HepG2 (cell line): Measurements from ENCODE around the gene FBP1. TPM values are rescaled to one million over a fixed set of nuclear protein-coding genes. Genes with fewer than 3 reads are reported as not detected.

Experiments used
- ATF7 ChIP-seq, 2 experiments: fragments of 450-650 bp in 1 of 2; sonication (generic) in 1 of 2; formaldehyde crosslinking in 1 of 2; IDR thresholded peaks; 2 replicates each; pipeline versions ENCODE4 v1.4.0 to v1.6.1; 2016 to 2020; ENCODE audit warnings: antibody characterized with exemption in 1 of 2, mild to moderate bottlenecking in 1 of 2, missing genetic modification reagents in 1 of 2
- CHCHD3 ChIP-seq: sonication (generic); formaldehyde crosslinking; IDR thresholded peaks from 2 replicates; pipeline ENCODE4 v1.8.0; 2022; ENCODE audit warnings: mild to moderate bottlenecking, missing genetic modification reagents, moderate library complexity
- FOXJ3 ChIP-seq: sonication (generic); formaldehyde crosslinking; IDR thresholded peaks from 2 replicates; pipeline ENCODE4 v1.4.0; 2020; ENCODE audit warnings: missing genetic modification reagents, mild to moderate bottlenecking, borderline replicate concordance
- FOXO1 ChIP-seq: sonication (generic); formaldehyde crosslinking; IDR thresholded peaks from 2 replicates; pipeline ENCODE4 v1.4.0; 2020; ENCODE audit warnings: missing genetic modification reagents
- HNF1B ChIP-seq: sonication (generic); formaldehyde crosslinking; IDR thresholded peaks from 2 replicates; pipeline ENCODE4 v1.5.1; 2020; ENCODE audit warnings: mild to moderate bottlenecking, moderate library complexity, missing genetic modification reagents
- KAT8 ChIP-seq: IDR thresholded peaks from 2 replicates; pipeline ENCODE4 v1.6.1; 2016; ENCODE audit warnings: missing genetic modification reagents, missing compliant biosample characterization
- MBD4 ChIP-seq: IDR thresholded peaks from 2 replicates; pipeline ENCODE4 v1.6.1; 2012; ENCODE audit warnings: low read length, inconsistent platforms, borderline replicate concordance
- MNT ChIP-seq: fragments of 450-650 bp; IDR thresholded peaks from 2 replicates; pipeline ENCODE4 v1.6.1; 2016
- MXD3 ChIP-seq: IDR thresholded peaks from 2 replicates; pipeline ENCODE4 v1.6.1; 2016; ENCODE audit warnings: mild to moderate bottlenecking, missing biosample characterization, missing genetic modification reagents
- NBN ChIP-seq: fragments of 450-650 bp; conservative IDR thresholded peaks from 2 replicates; pipeline ENCODE4 v1.6.1; 2017
- NFIB ChIP-seq: sonication (generic); formaldehyde crosslinking; IDR thresholded peaks from 2 replicates; pipeline ENCODE4 v1.9.0; 2021; ENCODE audit warnings: missing genetic modification reagents, mild to moderate bottlenecking, borderline replicate concordance
- SMAD9 ChIP-seq: sonication (generic); formaldehyde crosslinking; IDR thresholded peaks from 2 replicates; pipeline ENCODE4 v1.5.1; 2020; ENCODE audit warnings: mild to moderate bottlenecking, missing genetic modification reagents
- STAT6 ChIP-seq: sonication (generic); formaldehyde crosslinking; IDR thresholded peaks from 2 replicates; pipeline ENCODE4 v1.4.0; 2020; ENCODE audit warnings: missing genetic modification reagents, mild to moderate bottlenecking, borderline replicate concordance
- TCF12 ChIP-seq, 2 experiments: fragments of 450-650 bp in 1 of 2; sonication (generic) in 1 of 2; formaldehyde crosslinking in 1 of 2; IDR thresholded peaks; 2 replicates each; pipeline versions ENCODE4 v1.6.1 to v1.8.0; 2017 to 2022; ENCODE audit warnings: antibody characterized with exemption in 1 of 2, mild to moderate bottlenecking in 1 of 2, missing genetic modification reagents in 1 of 2, moderate library complexity in 1 of 2
- TEAD2 ChIP-seq: sonication (generic); formaldehyde crosslinking; IDR thresholded peaks from 2 replicates; pipeline ENCODE4 v1.9.0; 2021; ENCODE audit warnings: missing genetic modification reagents
- THAP9 ChIP-seq: sonication (generic); formaldehyde crosslinking; IDR thresholded peaks from 2 replicates; pipeline ENCODE4; 2020; ENCODE audit warnings: missing genetic modification reagents, mild to moderate bottlenecking, borderline replicate concordance
- ZBTB7A ChIP-seq: sonication (generic); formaldehyde crosslinking; IDR thresholded peaks from 2 replicates; pipeline ENCODE4 v1.8.0; 2022; ENCODE audit warnings: mild to moderate bottlenecking, missing genetic modification reagents
- ZMAT5 ChIP-seq: sonication (generic); formaldehyde crosslinking; IDR thresholded peaks from 2 replicates; pipeline ENCODE4 v1.5.0; 2020; ENCODE audit warnings: mild to moderate bottlenecking, low read depth, missing genetic modification reagents, borderline replicate concordance
- polyA plus RNA-seq, 8 experiments: library from polyadenylated mRNA; depleted of rRNA in 3 of 8; stranded (reverse) in 7 of 8; unstranded in 1 of 8; fragments of >200 nt; fragmentation: Illumina TruSeq in 4 of 8; extraction: Trizol in 4 of 8; gene quantifications; 2 replicates each; pipeline versions ENCODE4 v1.2.1 to v1.2.3, GENCODE V29; 2011 to 2016; ENCODE audit warnings: low read depth in 4 of 8, missing spikeins in 1 of 8, mixed read lengths in 1 of 8; ENCODE audit not compliant: insufficient read depth in 1 of 8
- total RNA-seq, 5 experiments: library from RNA; depleted of rRNA; stranded (reverse); fragments of >200 nt; fragmentation: Illumina TruSeq; extraction: Trizol; gene quantifications; 2 replicates each; pipeline ENCODE4 v1.2.3, GENCODE V29; 2016; ENCODE audit warnings: low read depth in 1 of 5

The FBP1 gene
- total and polyA plus RNA-seq, 2 of the 13 experiments (the other 11 are each of a cell fraction or from before 2014, with no cell fraction given) = 0.29 to 0.53 TPM

GRCh38 chr9:94554439-94555331 lies 84.6 kb downstream of the FBP1 start, which contains the start of gene PCAT7 (continued):
- TF ChIP-seq THAP9 (CRISPR knock-in tag) (no peak), TCF12 (IDR thresholded peaks at IDR 0.05) (no peak), TCF12 (CRISPR knock-in tag; IDR thresholded peaks at IDR 0.05) (no peak), CHCHD3 (no peak), KAT8 (CRISPR knock-in tag) (peak; percentile 81), ZBTB7A (CRISPR knock-in tag) (no peak), HNF1B (peak; percentile 81; the same call in 1 of the 2 replicates), STAT6 (CRISPR knock-in tag) (no peak), NBN (no peak), FOXJ3 (CRISPR knock-in tag) (no peak), TEAD2 (CRISPR knock-in tag) (no peak), MNT (peak; percentile 49), MBD4 (no peak), ZMAT5 (no peak), MXD3 (CRISPR knock-in tag) (no peak), SMAD9 (no peak), ATF7 (IDR thresholded peaks at IDR 0.05) (no peak), ATF7 (CRISPR knock-in tag; IDR thresholded peaks at IDR 0.05) (0 out of 2 replicates have a peak, but pooled peaks have one; percentile 48), FOXO1 (CRISPR knock-in tag) (0 out of 2 replicates have a peak, but pooled peaks have one; percentile 11), NFIB (CRISPR knock-in tag) (no peak)
